Cardiac septum (tissue), 1 donor: ENCODE measurements around the gene ABCB9. TPM values are rescaled to one million over a fixed set of nuclear protein-coding genes. Genes with fewer than 3 reads are reported as not detected.

Experiments used
- DNase-seq: peaks from one replicate; pipeline ENCODE4 v3.0.0-alpha.2; 2020; ENCODE audit warnings: low spot score
- intact Hi-C: fragments of 100-400 bp; cut with DNase I; formaldehyde crosslinking; loops from one replicate; pipeline ENCODE4 v1.14.0; 2022
- total RNA-seq: library from RNA; stranded (reverse); fragmentation: NEBNext Ultra II Directional; extraction: Animal tissue kit (Norgen Biotek cat#: 25700); gene quantifications from one replicate; pipeline ENCODE4 v1.2.1, GENCODE V29; 2021
- donor health status: DM: no; HTN: no; CAD: no.

The ABCB9 gene
- total RNA-seq, 1 donor from 2014 or later = 7.2 TPM

- DNase-seq = no peak
- intact Hi-C loops = loop anchor here (5.0 kb wide), 1 partner anchor 168 kb away; the partner anchor contains the start of gene PITPNM2
Observed at GRCh38 chr12:122983789-122984515, 17.7 kb upstream of the ABCB9 start.

DNA sequence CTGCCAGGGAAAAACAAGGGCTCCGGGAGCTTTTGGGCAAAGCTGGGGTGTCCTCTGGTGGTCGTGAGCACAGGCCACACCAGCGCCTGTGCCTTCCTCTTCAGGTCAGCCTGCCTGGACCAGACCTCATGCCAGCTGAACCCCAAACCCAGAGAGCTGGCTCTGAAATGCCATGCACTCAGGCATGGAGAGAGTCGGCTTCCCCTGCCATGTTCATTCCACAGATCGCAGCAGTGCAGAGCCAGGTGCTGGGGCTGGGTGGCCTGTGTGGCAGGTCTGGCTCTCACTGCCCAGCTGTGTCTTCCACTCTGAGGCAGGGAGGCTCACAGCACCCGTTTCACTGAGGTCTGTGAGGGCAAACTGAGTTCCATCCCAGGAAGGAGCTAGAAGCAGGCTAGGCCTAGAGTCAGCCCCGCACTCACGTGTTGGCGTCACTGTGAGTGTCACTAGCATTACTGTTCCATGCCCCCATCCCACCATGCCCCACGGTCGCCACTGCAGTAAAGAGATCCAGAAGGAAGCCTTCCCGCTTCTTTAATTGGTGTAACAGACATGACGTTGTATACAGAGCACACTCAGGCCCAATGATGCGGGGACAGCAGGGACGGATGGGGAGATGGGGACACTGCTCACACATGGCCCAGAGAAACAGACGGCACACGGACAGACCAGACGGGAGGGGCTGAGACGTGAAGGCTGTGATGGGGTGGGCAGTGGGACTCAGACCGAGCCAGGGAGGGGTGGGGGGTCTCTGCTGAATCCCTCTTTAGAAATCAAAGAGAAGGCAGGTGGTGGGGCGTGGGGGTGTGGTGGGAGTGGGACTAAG lies 16.9 kb upstream of the ABCB9 start:
- intact Hi-C loops = loop anchor here (5.0 kb wide), 1 partner anchor 169 kb away; the partner anchor contains the start of gene PITPNM2
- no peak for DNase-seq

DNA sequence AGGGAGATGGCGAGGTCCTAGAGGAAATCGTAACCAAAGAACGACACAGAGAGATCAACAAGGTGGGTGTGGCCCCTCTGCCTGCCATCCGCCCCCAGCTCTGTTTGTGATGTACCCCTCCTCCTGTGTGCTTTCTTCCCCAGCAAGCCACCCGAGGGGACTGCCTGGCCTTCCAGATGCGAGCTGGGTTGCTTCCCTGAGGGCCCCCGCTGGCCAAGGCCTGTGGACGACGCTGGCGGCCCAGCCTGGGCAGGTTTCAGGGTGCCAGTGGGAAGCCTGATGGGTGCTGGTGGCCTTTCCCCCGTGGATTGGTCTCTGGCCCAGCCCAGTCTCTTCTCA lies 16.2 kb upstream of the ABCB9 start:
- DNase-seq = no peak
- intact Hi-C loops = loop anchor here (5.0 kb wide), 1 partner anchor 170 kb away; the partner anchor contains the start of gene PITPNM2

GRCh38 chr12:122981587-122982476 lies 15.6 kb upstream of the ABCB9 start:
- intact Hi-C loops = loop anchor here (5.0 kb wide), 1 partner anchor 170 kb away; the partner anchor contains the start of gene PITPNM2
- no peak for DNase-seq

- intact Hi-C loops = loop anchor here (5.0 kb wide), 1 partner anchor 171 kb away; the partner anchor contains the start of gene PITPNM2
- no peak for DNase-seq
Observed at GRCh38 chr12:122981036-122981471, 14.8 kb upstream of the ABCB9 start.

- DNase-seq = peak; percentile 87
- intact Hi-C loops = loop anchor here (5.0 kb wide), 1 partner anchor 172 kb away; the partner anchor contains the start of gene PITPNM2
Observed at GRCh38 chr12:122980183-122981035, 14.1 kb upstream of the ABCB9 start, which contains the start of gene ARL6IP4. Gene ARL6IP4 (plus strand): TSS chr12:122980681. CDS start chr12:122981140, 459 bp downstream.

DNA sequence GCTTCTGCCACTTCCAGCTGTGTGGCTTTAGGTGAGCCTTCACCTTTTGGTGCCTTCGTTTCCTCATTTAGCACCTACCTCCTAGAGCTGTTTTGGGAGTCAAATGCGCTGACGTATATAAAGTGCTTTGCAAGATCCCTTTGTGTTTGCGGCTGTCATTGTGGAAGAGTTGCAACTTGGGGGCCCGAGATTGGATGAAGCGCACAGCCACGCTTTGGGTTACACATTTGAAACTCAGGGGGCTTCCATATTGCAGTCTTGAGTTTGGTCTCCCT lies 13.6 kb upstream of the ABCB9 start:
- DNase-seq = no peak
- intact Hi-C loops = loop anchor here (5.0 kb wide), 2 partner anchors 172 to 252 kb away; partner anchors contain the start of genes MPHOSPH9, MTRFR and PITPNM2

DNA sequence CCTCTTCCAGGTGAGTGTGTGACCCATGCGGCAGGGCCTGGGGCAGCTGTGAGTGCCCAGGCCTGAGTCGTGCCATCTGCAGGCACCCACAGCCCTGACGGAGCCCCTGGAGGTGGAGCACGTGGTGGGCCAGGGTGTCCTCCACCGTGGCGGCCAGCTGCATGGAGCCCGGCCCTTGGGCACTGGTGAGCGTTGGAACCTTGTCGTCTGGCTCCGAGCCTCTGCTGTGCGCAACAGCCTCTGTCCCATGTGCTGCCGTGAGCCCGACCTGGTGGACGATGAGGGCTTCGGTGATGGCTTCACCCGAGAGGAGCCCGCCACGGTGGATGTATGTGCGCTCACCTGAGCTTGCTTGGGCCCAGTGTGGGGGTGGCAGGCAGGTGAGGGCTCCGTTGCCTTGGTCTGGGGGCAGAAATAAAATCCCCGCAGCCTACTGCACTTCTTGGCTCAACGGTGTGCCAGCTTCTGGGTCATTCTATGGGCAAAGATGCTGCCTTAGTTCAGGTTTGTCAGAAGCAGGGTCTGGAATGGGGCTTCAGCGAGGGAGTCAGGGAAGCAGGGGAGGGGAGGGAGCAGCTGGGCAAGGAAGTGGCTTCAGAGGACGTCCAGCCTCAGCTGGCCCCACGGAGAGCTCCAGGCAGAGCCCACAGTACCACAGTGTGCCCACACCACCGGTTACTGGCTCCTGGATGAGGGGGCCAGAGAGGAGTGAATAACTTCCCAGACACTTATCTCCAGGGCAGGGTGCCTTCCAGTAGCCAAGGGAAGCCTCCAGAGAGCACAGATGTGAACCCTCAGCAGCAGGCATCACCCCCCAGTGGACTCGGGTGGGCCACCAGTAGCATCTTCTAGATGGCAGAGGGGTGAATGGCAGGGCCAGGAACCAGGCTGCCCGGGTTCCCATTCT lies 13.0 kb upstream of the ABCB9 start:
- intact Hi-C loops = loop anchor here (5.0 kb wide), 1 partner anchor 253 kb away; the partner anchor contains the start of genes MPHOSPH9 and MTRFR
- DNase-seq = no peak

DNA sequence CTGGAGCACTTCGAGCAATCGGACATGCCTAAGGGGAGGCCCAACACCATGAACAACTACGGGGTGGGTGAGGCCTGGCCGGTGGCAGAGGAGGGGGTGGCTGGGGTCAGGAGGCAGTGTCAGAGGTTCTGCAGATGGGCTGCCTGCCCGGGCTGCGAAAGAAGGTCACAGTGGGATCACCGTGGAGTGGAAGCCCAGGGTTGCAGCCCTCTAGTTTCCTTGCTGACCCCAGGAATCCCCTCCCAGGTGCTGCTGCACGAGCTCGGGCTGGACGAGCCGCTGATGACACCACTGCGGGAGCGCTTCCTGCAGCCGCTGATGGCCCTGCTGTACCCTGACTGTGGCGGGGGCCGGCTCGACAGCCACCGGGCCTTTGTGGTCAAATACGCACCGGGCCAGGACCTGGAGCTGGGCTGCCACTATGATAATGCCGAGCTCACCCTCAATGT lies 12.3 kb upstream of the ABCB9 start:
- intact Hi-C loops = loop anchor here (5.0 kb wide), 1 partner anchor 254 kb away; the partner anchor contains the start of genes MPHOSPH9 and MTRFR
- DNase-seq = no peak

DNA sequence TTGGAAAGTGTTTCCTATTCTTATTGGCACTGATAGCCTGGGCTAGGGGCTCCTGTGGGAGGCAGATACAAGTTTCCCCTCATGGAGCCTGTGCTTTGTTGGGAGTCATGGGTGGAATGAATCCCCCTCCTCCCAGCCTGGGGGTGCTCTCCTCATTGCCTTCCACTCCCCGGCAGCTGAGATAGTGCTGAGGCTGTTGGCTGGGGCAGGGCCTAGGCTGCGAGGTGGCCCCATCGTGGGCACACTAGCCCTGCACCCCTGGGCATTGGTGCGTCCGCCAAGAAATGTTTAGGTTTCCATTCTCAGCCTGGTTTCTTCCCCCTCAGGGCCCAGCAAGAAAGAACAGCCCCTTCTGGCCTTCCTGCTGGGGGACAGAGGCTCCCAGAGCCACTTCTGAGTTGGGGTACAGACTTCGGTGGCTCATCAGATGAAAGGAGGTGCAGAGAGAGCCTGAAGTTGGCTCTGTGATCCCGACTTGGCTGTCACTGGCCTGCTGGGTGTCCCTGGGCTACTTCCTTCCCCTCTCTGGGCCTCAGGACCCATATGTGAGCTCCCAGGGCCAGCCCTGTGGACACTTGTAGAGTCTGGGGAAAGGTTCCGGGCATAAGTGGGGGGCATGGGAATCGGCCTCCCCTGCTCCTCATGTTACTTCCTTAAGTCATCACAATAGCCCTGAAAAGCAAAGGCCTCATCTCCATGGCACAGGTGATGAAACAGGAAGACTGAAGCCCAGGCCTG lies 11.6 kb upstream of the ABCB9 start:
- intact Hi-C loops = loop anchor here (5.0 kb wide), 1 partner anchor 254 kb away; the partner anchor contains the start of genes MPHOSPH9 and MTRFR
- no peak for DNase-seq

DNA sequence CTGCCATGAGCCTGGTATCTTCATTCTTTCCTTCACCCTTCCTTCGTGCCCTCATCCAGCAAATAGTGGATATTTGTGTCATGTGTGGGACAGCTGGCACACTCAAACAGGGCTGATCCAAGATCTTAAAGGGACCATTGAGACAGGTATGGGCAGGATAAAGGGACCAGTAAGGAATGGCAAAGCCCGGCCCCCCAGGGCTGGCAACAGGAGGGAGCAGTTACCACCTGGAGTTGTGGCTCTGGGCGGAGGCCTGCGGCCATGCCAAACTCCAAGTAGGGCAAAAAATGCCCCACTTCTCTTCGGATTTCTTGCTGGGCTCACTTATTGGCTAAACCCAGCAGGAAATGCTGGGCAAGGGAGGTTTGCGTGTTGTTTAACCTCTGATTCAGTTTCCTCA lies 10.9 kb upstream of the ABCB9 start:
- no peak for DNase-seq
- intact Hi-C loops = loop anchor here (5.0 kb wide), 1 partner anchor 255 kb away; the partner anchor contains the start of genes MPHOSPH9 and MTRFR

DNA sequence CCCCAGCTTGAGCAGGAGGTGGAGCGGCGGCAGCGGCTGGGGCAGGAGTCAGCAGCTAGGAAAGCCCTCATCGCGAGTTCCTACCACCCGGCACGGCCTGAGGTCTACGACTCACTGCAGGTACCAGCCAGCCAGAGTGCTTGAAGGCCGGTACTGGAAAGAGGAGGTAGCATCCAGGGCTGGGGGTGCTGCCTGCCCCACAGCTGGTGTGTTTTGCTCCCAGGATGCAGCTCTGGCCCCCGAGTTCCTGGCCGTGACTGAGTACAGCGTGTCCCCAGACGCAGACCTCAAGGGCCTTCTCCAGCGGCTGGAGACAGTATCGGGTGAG lies 10.3 kb upstream of the ABCB9 start:
- intact Hi-C loops = loop anchor here (5.0 kb wide), 1 partner anchor 256 kb away; the partner anchor contains the start of genes MPHOSPH9 and MTRFR
- DNase-seq = no peak

- no peak for DNase-seq
- intact Hi-C loops = loop anchor here (5.0 kb wide), 1 partner anchor 256 kb away; the partner anchor contains the start of genes MPHOSPH9 and MTRFR
Observed at GRCh38 chr12:122975790-122976647, 9.8 kb upstream of the ABCB9 start.

- intact Hi-C loops = loop anchor here (5.0 kb wide), 1 partner anchor 257 kb away; the partner anchor contains the start of genes MPHOSPH9 and MTRFR
- DNase-seq = peak; percentile 95
Observed at GRCh38 chr12:122974892-122975789, 8.9 kb upstream of the ABCB9 start, which contains the start of gene OGFOD2. Gene OGFOD2 (plus strand): TSS chr12:122975244. CDS start chr12:122975252, 8 bp downstream.
